Ovary (tissue), 3 donors: Measurements from ENCODE around the gene DNAJC25.

Source experiments
- CTCF ChIP-seq, 3 donors: fragments of 450-650 bp in 2 of 3; fragments of 200-600 bp in 1 of 3; IDR thresholded peaks; one replicate each; pipeline versions ENCODE4 v1.5.1 to v1.8.0; 2016 to 2022; ENCODE audit warnings: antibody characterized with exemption in 3 of 3, mild to moderate bottlenecking in 1 of 3
- POLR2A ChIP-seq: fragments of 450-650 bp; IDR thresholded peaks from one replicate; pipeline ENCODE4 v1.6.1; 2017; ENCODE audit warnings: antibody characterized with exemption, mild to moderate bottlenecking, moderate library complexity
- donor health status: DM: no; HTN: no; CAD: no.

- TF ChIP-seq CTCF (IDR thresholded peaks at IDR 0.05) (no peak), POLR2A (no peak)
Observed at GRCh38 chr9:111696796-111697195, 65.7 kb downstream of the DNAJC25 start.
